NCI-H345 treated with DMSO at 0.1 percent for 48 hours (cell line): ENCODE results near the gene RCVRN.

Experiments used
- DNase-seq: peaks from one replicate; lab custom pipeline; 2025; ENCODE audit not compliant: unreplicated experiment; lab: John Stamatoyannopoulos, UW

The RCVRN gene

DNA sequence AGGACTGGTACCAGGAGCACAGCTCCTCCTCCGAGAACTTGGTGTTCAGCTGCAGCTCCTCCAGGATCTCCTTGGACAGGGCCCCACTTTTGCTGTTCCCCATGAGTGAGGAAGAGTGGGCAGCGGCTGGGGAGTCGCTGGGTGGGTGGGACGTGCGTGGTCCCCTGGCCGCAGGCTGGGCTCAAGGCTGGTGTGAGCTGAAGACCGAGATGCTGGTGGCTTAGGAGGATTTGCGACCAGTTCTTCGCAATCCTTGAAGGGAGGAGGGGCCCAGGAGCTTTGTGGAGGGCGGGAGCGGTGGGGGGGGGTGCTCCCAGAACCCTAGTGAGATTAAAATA lies at the start of gene RCVRN:
Gene RCVRN (minus strand): TSS at position 194 of the 338 bp plus-strand sequence. CDS start 91 bp downstream, at position 103.
- no peak for DNase-seq

GRCh38 chr17:9953492-9953891 lies 48.4 kb upstream of the RCVRN start:
- DNase-seq, result no peak

DNA sequence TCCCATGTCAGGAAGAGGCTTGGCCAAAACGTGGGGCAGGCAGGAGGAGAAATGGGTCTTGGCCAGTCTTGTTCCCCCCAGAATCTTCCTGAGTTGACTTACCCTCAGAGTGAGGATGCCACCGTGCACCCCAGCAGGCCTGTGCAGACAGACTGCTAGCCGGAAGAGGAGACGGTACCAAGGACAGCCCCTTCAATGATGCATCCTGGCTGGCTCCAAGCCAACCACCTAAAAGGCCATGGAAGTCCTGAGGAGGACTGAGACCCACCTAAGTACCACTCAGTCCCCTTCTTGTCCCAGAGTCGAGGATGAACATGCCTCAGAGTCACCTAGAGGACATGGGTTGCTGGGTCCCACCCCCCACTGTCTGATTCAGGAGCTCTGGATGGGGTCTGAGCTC lies 46.7 kb upstream of the RCVRN start:
- no peak for DNase-seq

GRCh38 chr17:9948928-9949327 lies 43.9 kb upstream of the RCVRN start:
- DNase-seq, result no peak

GRCh38 chr17:9944704-9945103 lies 39.6 kb upstream of the RCVRN start:
- DNase-seq, result no peak

GRCh38 chr17:9943343-9943742 lies 38.3 kb upstream of the RCVRN start:
- DNase-seq, result no peak

GRCh38 chr17:9942885-9943284 lies 37.8 kb upstream of the RCVRN start:
- DNase-seq, result no peak

DNA sequence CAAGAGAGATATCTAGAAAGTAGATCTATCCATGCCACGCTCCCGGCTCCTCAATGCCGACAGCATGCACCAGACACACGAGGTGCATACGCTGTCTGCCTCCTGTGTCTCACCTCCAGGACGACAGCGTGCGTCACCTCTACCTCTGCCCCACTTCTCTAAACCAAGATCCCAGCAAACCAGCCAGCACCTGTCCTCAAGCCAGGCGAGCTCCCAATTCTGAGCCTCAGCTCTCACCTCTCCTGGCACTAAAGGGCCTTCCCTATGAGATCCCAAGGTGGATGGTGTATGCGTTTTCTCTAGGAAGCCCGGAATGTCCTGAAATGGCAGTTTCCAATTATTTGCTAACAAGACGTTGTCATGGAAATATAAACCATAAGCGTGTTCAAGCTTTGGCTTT lies 36.2 kb upstream of the RCVRN start:
- no peak for DNase-seq

GRCh38 chr17:9940841-9941240 lies 35.8 kb upstream of the RCVRN start:
- DNase-seq, result no peak

- DNase-seq, result no peak
Measured at GRCh38 chr17:9938764-9939163, 33.7 kb upstream of the RCVRN start.

GRCh38 chr17:9937901-9938300 lies 32.8 kb upstream of the RCVRN start:
- no peak for DNase-seq

GRCh38 chr17:9937241-9937761 lies 32.2 kb upstream of the RCVRN start:
- no peak for DNase-seq

DNA sequence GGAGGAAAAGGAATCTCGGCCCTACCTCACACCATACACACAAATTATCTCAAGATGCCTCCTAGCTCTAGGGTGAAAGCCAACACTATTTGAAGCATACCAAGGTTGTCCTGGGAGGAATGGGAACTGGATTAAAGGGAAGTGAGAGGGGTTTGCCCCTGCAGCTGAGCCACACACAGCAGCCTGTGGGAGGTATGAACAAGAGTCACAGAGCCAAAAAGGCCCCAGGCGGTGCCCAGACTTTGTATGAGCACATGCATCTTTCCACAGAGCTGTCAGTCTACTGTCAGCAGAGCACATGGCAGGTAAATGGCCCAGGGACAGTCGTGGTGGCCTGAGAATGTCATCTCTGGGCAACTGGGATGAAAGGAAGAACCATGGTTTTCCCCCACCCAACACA lies 31.0 kb upstream of the RCVRN start:
- no peak for DNase-seq

DNA sequence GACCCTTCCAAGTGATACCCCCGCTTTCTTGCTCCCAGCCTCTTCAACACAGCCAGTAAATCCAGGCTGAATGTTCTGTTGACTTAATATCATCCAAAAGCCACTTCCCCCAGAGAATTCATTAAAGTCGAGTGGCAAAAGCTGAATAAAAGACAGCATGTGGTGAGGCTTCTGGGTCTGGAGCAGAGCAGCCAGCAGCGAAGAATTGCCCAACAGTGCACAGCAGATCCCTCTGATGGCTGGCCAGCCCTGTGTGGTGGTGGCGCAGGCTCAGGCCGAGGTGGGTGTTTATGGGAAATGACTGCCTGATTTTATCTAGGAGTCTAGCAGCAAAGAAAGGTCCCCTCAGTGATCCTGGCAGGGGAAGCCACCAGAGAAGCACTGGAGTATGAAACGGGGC lies 30.3 kb upstream of the RCVRN start:
- no peak for DNase-seq

GRCh38 chr17:9934331-9934730 lies 29.3 kb upstream of the RCVRN start:
- no peak for DNase-seq

GRCh38 chr17:9932491-9932890 lies 27.4 kb upstream of the RCVRN start:
- no peak for DNase-seq

DNA sequence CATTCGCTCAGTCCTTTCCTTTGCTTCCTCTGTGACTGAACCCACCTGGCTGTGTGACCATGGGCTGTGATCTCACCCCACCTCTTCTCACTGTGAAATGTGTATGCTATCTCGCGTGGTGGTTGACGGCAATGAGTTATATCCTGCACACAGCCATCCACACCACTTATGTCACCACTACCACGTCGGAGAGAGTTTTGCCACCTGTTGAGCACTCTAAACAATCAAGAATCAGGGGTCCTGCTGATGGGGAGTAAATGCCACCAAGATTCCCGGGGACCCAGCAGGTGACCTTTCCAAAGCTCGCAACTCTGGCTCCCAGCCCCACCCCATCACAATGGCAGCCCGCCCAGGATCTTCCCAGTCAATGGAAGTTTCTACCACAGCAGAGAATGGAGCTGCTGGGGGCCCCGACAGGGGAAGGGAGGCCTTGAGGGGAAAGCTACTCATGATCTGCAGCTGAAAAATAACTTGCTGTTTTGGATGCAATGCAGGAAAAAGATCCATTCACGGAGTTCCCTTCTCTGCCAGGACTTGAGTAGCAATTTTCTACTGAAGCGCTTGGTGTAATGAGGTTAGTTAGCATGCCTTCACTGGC lies 26.2 kb upstream of the RCVRN start:
- no peak for DNase-seq

DNA sequence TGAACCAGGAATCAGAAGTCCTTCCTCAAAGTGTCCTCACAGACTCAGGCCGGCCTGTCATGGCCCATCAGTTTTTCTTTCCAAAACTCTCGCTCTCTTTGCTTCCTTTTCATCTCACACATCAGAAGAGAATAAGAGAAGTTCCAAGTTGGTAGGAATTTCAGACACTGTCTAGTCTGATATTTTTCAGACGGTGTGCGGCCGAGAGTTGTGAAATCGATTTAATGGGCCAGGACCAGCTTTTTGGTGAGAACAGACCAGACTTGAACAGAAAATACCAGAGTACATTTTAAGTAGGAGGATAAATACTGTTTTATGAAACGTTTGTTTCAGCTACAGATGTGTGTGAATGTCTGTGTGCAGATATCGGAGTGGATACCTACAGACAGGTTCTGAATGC lies 24.8 kb upstream of the RCVRN start:
- no peak for DNase-seq

GRCh38 chr17:9928601-9929333 lies 23.7 kb upstream of the RCVRN start:
- no peak for DNase-seq

GRCh38 chr17:9926150-9926804 lies 21.2 kb upstream of the RCVRN start:
- DNase-seq, result no peak

GRCh38 chr17:9925457-9925856 lies 20.4 kb upstream of the RCVRN start:
- DNase-seq, result no peak

DNA sequence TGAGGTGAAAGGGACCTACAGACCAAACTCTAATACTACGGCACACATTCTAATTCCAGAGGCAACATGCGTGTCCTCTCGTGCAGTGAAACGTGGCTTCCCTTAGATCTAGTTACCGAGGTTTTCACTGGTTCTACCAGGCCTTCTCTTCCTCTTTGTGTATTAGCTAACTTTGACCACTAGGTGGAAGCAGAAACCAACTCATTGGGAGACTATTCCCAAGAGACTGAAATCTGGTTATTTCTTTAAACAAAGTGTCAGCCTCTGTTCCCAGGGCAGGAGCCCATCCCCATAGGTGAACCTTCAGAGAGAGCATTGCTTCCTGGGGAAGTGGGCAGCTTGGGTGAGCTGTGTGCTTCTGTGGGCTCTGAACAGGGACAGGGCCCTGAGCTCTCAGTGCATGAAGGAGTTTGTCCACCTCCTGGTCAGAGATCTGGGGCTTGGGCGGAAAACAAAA lies 19.7 kb upstream of the RCVRN start:
- peak; percentile 10 for DNase-seq
